Smooth muscle cell of the umbilical artery (primary cell): ENCODE results near the gene ZNF446. TPM values are rescaled to one million over a fixed set of nuclear protein-coding genes. Genes with fewer than 3 reads are reported as not detected.

Experiments used
- total RNA-seq: library from RNA; depleted of rRNA; stranded (reverse); fragments of >200 nt; gene quantifications from 2 replicates; pipeline ENCODE4 v1.2.3, GENCODE V29; 2014

ZNF446 gene
- total RNA-seq: 6.5 and 9.5 TPM in 2 replicates

DNA sequence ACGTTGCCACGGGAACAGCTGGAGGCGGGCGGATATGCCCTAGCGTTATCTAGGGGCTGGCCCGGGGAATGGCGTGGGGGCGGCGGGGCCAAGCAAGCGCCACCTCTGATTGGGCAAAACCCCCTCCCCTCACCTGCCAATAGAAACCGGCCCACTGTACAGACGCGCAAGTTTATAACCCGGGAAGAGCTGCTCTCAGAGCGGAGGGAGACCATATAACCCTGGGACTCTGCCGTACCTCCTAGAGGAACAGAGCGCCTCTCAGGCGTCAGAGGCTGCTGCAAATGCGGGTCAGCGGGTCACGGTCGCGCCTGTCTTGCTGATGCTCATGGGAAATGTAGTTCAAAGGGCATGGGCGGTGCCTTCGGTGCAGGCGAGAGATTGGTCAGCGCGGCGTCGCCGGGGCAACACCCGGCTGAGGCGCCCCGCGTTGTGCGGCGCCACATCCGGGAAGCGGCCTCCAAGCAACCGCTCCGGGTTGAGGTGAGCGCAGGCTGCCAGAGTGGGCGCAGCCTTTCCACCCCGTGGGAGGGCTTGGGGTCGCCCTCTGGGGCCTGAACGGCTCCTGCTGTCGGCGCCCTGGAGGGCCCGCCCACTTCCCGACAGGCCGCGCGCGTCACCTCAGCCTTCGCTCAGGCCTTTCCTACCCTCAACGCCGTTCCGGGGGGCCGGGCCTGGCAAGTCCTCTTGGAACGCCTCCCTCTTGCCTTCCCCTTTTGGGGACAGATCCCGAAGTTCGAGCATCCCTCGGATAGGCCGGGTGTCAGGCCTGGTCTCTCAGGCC lies at the start of gene ZNF446:
TSS of gene ZNF446 (plus strand) at position 639 of the 784 bp plus-strand sequence. CDS start 867 bp downstream, outside the sequence.

GRCh38 chr19:58439576-58440554 lies 36.3 kb upstream of the ZNF446 start, which contains the start of gene ZNF132:
ZNF132 (minus strand) TSS chr19:58440153; CDS start chr19:58439821, 332 bp downstream.

DNA sequence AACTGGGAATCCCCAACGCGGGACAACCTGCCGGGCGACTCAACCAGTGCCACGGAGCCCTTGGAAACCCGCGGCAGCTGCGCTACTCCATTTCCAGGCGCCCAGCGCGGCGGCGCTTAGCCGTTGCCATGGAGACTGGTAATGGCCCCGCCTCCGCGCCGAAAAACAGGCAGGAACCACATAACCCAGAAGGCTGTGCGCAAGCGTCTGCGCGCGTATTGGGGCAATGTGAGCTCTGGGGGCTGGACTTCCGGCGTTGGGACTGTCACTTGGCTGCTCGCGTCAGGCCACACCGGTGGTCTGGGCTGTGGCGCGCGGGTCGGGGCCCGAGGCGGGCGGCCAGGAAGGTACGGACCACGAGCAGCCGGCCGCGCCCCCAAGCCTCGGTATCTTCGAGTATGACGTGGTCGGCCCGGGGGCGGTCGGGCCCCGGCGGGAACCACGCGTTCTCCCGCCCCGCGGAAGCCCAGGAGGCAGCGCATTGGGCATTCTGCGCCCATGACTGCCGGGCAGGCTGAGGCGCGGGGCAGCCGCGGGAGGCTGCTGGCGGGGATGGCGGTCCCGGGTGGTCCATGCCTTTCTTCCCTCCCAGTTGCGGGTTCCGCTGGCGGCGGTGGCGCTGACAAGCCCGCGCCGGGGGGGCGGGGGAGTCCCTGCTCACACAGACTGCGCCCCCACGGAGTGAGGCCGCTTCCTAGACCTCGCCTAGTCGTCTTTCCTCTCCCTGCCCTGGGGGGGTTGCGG lies 24.6 kb upstream of the ZNF446 start, which contains the start of gene ZNF324B:
TSS of gene ZNF324B (plus strand) at position 265 of the 744 bp plus-strand sequence. CDS start 2,080 bp downstream, outside the sequence.

DNA sequence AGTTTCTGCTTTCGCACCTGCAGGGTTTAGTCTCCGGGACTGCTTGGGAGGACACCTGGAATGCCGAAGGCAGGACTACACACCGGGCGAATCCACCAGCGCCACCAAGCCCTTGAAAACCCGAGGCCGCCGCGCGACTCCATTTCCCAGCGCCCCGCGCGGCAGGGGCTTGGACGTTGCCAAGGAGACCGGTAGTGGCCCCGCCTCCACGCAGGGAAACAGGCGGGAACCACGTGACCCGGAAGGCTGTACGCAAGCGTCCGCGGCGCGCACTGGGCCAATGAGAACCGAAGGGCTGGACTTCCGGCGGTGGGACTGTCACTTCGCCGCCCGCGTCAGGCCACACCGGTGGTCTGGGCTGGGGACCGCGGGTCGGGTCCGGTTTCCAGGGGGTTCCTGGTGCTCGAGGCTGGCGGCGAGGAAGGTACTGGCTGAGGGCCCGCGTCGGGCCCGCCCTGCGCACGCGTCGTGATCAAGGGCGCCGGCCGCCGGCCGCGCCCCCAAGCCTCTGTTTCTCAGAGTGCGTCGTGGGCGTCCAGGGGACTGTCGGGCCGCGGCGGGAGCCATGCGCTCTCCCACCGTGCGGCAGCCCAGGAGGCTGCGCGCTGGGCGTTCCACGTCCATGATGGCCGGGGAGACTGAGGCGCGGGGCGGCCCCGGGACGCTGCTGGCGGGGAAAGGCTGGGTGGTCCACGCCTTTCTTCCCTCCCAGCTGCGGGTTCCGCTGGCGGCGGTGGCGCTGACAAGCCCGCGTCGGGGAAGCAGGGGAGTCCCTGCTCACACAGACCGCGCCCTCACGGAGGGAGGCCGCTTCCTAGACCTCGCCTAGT lies 9.2 kb upstream of the ZNF446 start, which contains the start of gene ZNF324:
TSS of gene ZNF324 (plus strand) at position 321 of the 830 bp plus-strand sequence. CDS start 2,106 bp downstream, outside the sequence.

DNA sequence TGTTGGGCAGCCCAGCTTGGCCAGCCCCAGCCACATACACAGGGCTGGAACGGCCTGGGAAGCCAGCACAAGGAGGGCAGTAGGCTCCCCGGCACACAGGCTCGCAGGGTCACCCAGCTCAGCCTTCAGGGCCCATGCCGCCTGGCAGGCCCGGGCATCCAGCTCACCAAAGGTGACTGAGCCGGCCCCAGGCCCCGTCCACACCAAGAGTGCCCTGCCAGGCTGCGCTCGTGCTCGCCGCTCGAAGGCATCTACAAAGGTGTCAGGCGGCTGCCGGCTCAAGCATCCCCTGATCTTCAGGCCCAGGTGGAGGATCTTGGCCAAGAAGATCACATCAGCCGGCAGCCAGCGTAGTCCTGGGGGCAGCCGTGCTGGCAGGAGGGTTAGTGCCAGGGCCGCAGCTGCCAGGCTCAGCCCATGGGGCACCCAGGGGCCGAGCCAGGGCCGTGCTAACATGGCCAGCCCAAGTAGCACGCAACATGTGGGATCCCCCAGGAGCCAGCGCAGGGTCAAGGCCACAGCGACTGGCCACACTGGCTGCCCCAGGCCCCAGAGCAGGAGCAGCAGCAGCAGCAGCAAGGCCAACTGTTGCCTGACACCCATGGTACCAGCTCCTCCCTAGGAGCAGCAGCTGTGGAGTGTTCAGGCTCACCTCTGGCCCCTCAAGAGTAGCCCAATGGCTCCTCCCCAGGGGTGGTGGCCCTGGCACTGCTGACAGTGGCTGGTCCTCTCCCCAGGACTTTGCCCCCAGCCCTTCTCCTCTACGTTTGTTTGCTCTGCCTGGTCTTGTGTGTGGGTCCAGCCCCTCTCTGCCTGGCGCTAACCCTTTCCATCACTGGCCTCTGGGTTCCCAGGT lies 35.4 kb downstream of the ZNF446 start, which contains the start of gene SLC27A5:
TSS of gene SLC27A5 (minus strand) at position 640 of the 856 bp plus-strand sequence. CDS start at position 603, 37 bp downstream.

DNA sequence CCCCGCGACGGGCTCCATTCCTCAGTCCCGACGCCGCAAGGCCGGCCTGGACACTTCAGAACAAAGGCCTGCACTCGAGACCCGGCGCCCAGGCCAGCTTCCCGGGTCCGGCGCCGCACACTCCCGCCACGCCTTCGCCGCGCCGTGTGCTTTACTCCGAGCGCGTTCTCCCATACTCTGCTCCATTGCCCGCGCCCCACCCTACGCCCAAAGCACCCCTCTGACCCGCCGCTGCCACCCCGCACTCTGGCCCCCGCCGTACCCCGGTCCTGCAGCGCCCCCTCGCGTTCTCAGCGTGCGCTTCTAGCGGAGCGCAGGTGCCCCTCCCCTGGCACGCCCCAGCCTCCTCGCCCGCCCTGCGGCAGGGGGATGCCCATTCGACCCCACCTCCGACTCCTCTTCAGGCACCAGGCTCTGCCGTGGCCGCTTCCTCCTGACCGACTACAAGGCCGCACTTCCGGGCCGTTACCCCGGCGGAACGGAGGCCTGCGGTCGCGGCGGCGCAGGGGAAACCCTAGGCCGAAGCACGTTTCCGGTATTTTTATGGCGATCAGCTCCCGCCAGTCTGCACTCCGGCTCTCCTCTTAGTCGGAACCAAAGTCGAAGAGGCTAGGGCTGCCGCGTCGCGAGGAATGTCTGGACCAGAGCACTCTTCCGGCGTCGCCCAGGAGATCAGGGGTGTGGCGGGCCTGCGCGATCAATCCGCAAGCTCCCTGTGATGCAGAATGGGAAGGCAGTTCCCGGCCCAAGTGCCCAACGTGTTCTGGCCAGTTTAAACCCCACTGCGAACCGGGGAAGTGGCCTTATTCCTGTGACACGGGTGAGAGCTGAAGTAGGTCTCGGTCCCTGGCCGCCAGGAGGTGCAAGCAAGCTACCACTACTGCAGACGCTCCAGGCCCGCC lies 43.5 kb downstream of the ZNF446 start, which contains the start of gene ZBTB45:
TSS of gene ZBTB45 (minus strand) at position 456 of the 902 bp plus-strand sequence. CDS start 2,137 bp downstream, outside the sequence.

Other genes with a start within 250 kb of the ZNF446 start
- 40.0 and 45.7 TPM in 2 replicates for gene ZNF544, start 247.4 kb upstream of the ZNF446 start, total RNA-seq
- gene ZNF8, start 197.4 kb upstream of the ZNF446 start, total RNA-seq: 4.2 and 6.8 TPM in 2 replicates
- 26.5 and 35.3 TPM in 2 replicates for gene ERVK3-1, start 171.0 kb upstream of the ZNF446 start, total RNA-seq
- gene ZSCAN22, start 149.4 kb upstream of the ZNF446 start, total RNA-seq: 2.7 and 3.5 TPM in 2 replicates
- 9.7 and 24.9 TPM in 2 replicates for gene A1BG, start 122.9 kb upstream of the ZNF446 start, total RNA-seq
- 0.89 and 0.92 TPM in 2 replicates for gene ZNF497, start 113.6 kb upstream of the ZNF446 start, total RNA-seq
- gene ZNF837, start 95.3 kb upstream of the ZNF446 start, total RNA-seq: 1.5 and 1.9 TPM in 2 replicates
- gene RPS5, start 89.1 kb upstream of the ZNF446 start, total RNA-seq: 858 and 2,100 TPM in 2 replicates
- not detected in 2 replicates for gene RNF225, start 80.7 kb upstream of the ZNF446 start, total RNA-seq
- 16.6 and 18.9 TPM in 2 replicates for gene ZNF584, start 67.7 kb upstream of the ZNF446 start, total RNA-seq
- gene ZNF132, start 36.2 kb upstream of the ZNF446 start, total RNA-seq: 8.0 and 11.6 TPM in 2 replicates
- 10.3 and 10.4 TPM in 2 replicates for gene ZNF324B, start 24.7 kb upstream of the ZNF446 start, total RNA-seq
- 13.7 and 14.8 TPM in 2 replicates for gene ZNF324, start 9.3 kb upstream of the ZNF446 start, total RNA-seq
- 2.1 and 2.6 TPM in 2 replicates for gene SLC27A5, start 35.6 kb downstream of the ZNF446 start, total RNA-seq
- 4.8 and 8.5 TPM in 2 replicates for gene ZBTB45, start 43.5 kb downstream of the ZNF446 start, total RNA-seq
- gene TRIM28, start 67.7 kb downstream of the ZNF446 start, total RNA-seq: 190 and 313 TPM in 2 replicates
- gene CHMP2A, start 78.8 kb downstream of the ZNF446 start, total RNA-seq: 68.1 and 103 TPM in 2 replicates
- 52.2 and 63.2 TPM in 2 replicates for gene UBE2M, start 82.3 kb downstream of the ZNF446 start, total RNA-seq
- 19.0 and 22.0 TPM in 2 replicates for gene MZF1, start 97.0 kb downstream of the ZNF446 start, total RNA-seq